IPS-18c (cell line): Measurements from ENCODE around the gene RPS6KA2.
"Not testable (repeated sequence)": the region's sequence is repeated elsewhere in the genome, so short reads cannot be mapped to it uniquely, and the experiment has no call there.

Experiments used
- H3K4me3 ChIP-seq: 2 replicates; pipeline ENCODE4 v1.7.0; 2013; ENCODE audit warnings: low read depth, mild to moderate bottlenecking, low read length, moderate library complexity; ENCODE audit not compliant: insufficient read depth
- H3K9me3 ChIP-seq: one replicate; pipeline ENCODE4 v1.6.1; 2013; ENCODE audit warnings: mild to moderate bottlenecking, low read length, moderate library complexity; ENCODE audit not compliant: control insufficient read depth, insufficient read depth

The RPS6KA2 gene

DNA sequence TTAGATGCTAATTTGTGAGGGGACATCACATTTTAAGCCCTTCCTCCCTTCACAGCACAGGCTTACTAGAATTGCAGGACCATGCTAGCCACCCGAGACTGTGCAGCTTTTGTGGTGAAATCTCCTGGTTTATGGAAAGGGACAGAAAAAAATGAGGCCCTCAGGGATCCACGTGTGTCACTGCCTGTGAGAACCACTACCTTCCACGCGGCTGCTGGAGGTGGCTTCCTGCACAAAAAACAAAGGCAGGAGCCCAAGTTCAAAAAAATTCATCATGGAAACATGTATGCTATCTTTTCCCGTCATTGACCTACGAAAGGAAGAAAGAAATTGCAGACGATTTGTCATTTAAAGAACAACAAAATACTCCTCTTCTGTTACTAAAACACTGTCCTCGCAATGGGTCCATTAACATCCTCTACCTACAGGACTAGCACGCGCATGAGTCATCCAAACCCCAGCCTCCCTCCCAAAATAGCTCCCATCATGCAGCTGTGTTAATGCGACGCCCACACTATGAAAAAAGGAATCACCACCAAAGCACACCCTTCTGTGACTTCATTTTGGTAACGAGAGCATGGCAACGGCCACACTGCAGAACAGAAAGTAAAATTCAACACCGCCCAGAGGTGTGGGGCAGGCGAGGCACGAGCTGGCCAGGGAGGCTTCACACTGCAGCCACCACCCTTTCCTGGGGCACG lies 86.3 kb downstream of the RPS6KA2 start:
- H3K4me3 ChIP-seq: no peak overlapping the region

GRCh38 chr6:166539543-166539942 lies 87.5 kb downstream of the RPS6KA2 start:
- Histone ChIP-seq H3K9me3 (peaks cover under 1% of the 10 kb centered on the region), H3K4me3 (no peak overlapping the region)

More for the DNA sequence above, 86.3 kb downstream of the RPS6KA2 start:
- H3K9me3 ChIP-seq: no peaks in the 10 kb centered on the region

DNA sequence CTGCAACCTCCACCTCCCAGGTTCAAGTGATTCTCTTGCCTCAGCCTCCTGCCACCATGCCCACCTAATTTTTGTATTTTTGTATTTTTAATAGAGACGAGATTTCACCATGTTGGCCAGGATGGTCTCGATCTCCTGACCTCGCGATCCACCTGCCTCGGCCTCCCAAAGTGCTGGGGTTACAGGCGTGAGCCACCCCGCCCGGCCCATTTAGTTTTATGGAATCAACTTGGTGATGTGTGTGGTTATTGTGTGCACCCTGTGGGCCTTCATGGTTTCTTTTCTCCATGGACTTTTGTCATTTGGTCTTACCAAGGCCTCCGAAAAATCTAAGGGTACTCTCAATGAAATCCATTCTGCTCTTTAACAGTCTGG lies 88.1 kb downstream of the RPS6KA2 start:
- not testable (repeated sequence) for H3K4me3 ChIP-seq, H3K9me3 ChIP-seq

- H3K9me3 ChIP-seq: peaks cover 2% of the 10 kb centered on the region
- no peak overlapping the region for H3K4me3 ChIP-seq
These were observed 88.6 kb downstream of the RPS6KA2 start for GRCh38 chr6:166538297-166539010.

DNA sequence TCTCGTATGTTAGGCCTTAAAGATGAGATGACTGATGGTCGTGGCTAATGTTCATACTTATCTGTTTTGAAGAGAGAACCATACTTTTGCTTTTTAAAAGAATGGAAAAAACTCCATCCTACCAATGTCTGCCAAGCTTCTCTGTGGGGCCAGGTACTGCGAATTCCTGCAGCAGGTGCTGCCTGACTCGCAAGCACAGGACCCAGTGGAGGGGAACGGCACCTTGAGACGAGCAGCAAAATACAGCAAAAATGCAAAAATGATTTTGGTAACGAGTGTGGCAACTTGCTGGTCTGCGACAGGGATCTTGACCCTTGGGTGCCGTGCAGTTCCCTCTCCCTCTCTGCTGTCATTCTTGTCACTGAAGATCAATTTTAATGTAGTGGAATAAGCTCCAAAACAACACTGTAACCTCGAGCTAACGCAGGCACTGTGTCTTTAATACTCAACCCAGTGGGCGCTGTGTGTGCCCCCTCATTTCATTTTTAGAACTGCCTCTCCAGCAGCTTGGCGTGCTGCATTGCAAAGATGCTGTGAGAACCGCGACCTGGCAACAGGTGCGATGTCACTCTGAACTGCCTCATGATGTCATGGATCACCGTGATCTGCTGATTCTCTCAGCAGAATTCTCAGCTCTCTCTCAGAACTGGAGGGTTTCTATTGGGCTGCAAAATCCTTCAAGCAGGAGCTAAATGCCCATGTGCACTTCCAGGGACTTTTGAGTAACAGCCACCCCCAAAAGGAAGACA lies 92.2 kb downstream of the RPS6KA2 start:
- peaks cover 2% of the 10 kb centered on the region for H3K9me3 ChIP-seq
- H3K4me3 ChIP-seq: no peak overlapping the region

DNA sequence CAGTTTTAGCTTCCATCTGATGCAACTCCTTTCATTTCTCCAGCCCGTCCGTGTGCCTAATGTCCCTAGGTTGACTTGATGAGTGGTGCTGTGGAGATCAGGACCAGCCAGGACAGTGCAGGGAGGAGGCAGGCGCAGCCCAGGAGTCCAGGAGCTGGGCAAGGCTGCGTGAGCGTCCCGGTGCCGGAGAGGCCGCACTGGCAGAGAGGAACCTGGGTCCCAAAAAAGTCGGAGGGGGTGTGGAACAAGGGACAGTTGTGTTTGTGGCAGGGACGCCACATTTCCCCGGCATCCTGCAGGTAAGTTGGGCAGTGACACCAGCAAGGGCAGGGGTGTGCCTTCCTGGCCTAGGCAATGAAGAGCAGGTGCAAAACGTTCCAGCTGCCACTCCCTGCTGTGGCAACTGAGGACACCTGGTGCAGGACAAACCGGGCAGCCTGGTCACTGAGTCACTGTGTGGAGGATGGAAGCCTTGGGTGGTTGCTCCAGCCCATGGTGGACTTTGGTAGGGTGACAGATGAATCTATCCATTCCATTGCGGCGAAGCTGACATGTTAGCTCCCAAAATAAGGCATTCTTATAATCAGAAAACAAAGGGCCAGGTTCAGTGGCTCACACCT lies 93.7 kb downstream of the RPS6KA2 start:
- H3K9me3 ChIP-seq: peaks cover 2% of the 10 kb centered on the region
- no peak overlapping the region for H3K4me3 ChIP-seq

DNA sequence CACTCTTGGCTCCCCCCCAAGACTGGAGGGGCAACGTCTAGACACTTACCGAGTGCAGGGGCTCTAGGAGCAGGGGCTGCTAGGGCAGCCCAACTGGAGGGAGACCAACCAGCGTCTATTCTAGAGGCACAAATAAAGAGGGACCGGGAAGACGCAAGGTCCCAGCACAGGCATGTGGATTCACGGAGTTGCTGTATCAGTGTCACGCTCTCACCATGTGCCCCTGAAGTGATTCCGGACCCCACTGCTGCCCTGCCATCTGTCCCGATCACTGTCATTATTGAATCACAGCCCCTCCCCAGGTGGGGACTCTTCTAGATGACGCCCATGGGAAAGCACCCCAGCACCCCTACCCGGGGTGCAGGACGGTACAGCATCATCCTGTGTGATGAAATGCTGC lies 94.7 kb downstream of the RPS6KA2 start:
- peaks cover 2% of the 10 kb centered on the region for H3K9me3 ChIP-seq
- H3K4me3 ChIP-seq: no peak overlapping the region

- H3K4me3 ChIP-seq: no peak overlapping the region
These were observed 96.6 kb downstream of the RPS6KA2 start for GRCh38 chr6:166530211-166531095.

GRCh38 chr6:166529586-166529985 lies 97.5 kb downstream of the RPS6KA2 start:
- H3K4me3 ChIP-seq: no peak overlapping the region
- H3K9me3 ChIP-seq: peaks cover 2% of the 10 kb centered on the region

More at GRCh38 chr6:166530211-166531095, 96.6 kb downstream of the RPS6KA2 start:
- peaks cover 2% of the 10 kb centered on the region for H3K9me3 ChIP-seq

- not testable (repeated sequence) for H3K9me3 ChIP-seq, H3K4me3 ChIP-seq
These were observed 98.0 kb downstream of the RPS6KA2 start for GRCh38 chr6:166529058-166529457.

- no peaks in the 10 kb centered on the region for H3K9me3 ChIP-seq
- no peak overlapping the region for H3K4me3 ChIP-seq
These were observed 99.2 kb downstream of the RPS6KA2 start for GRCh38 chr6:166527849-166528248.

- no peak overlapping the region for H3K4me3 ChIP-seq
These were observed 100.1 kb downstream of the RPS6KA2 start for GRCh38 chr6:166526937-166527336.

GRCh38 chr6:166525567-166525966 lies 101.5 kb downstream of the RPS6KA2 start:
- Histone ChIP-seq H3K9me3 (no peaks in the 10 kb centered on the region), H3K4me3 (no peak overlapping the region)

More at GRCh38 chr6:166526937-166527336, 100.1 kb downstream of the RPS6KA2 start:
- H3K9me3 ChIP-seq: no peaks in the 10 kb centered on the region

GRCh38 chr6:166523782-166524559 lies 103.1 kb downstream of the RPS6KA2 start:
- Histone ChIP-seq H3K9me3 (no peaks in the 10 kb centered on the region), H3K4me3 (no peak overlapping the region)

DNA sequence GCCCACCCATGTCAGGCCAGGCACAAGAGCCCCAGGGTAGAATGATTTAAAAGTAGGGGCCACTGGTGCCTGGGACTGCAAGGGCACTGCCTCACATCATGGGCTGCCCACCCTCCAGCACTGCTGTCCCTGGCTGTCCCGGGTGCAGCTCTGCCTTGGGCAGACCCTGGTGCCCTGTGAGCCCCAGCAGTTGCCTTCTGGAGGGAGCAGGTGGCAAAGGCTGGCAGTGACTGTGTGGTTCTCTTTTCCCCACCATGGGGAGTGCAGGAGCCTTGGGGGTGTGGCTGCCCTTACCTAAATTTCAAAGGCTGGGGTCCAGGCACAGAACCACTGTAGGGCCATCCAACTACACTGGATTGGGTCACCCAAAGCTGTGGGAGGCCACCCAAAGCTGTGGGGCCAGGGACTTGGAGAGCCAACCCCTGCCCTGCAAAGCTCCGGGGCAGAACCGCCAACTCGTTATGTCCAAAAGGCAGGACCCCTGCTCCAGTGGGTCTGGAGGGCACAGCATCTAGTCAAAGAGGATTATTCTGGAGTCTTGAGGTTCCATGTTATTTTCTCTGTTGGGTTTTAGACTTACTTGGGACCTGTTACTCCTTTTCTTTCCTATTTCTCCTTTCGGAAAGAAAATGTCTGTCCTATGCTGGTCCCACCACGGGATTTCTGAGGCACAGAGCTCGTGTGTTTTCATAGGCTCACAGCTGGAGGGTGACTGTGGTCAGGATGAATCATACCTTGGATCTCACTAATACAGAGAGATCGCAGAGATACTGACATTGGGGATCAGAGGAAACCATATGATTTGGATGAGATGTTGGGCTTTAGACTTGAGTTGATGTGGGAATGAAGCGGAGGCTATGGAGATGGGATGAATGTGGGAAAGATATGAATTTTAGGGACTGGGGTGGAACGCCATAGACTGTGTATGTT lies 105.9 kb downstream of the RPS6KA2 start:
- no peak overlapping the region for H3K4me3 ChIP-seq

More for the DNA sequence above, 105.9 kb downstream of the RPS6KA2 start:
- peaks cover 3% of the 10 kb centered on the region for H3K9me3 ChIP-seq
